IMR-90 (cell line): ENCODE results near the gene B4GALNT3. TPM values are rescaled to one million over a fixed set of nuclear protein-coding genes. Genes with fewer than 3 reads are reported as not detected.

ENCODE experiments used
- ATAC-seq: fragments of 200-7000 bp; cut with Tn5 transposase; 2 replicates; pipeline ENCODE4 v1.9.1; 2020; ENCODE audit warnings: low read depth, mild to moderate bottlenecking, moderate library complexity
- BruUV-seq: library from RNA; stranded (reverse); fragments of 400-500 nt; replicated peaks from 2 replicates; lab custom pipeline; 2021; lab: Mats Ljungman, UMichigan
- CTCF ChIA-PET: fragments of 300-600 bp; formaldehyde crosslinking; extraction: SDS; loops from one replicate; lab custom pipeline; 2021; ENCODE audit warnings: antibody characterized with exemption; lab: Yijun Ruan, JAX
- POLR2A ChIA-PET: fragments of 300-600 bp; sonication (Branson Sonifier 250); formaldehyde crosslinking; loops from one replicate; lab custom pipeline; 2022; ENCODE audit warnings: antibody characterized with exemption; ENCODE audit not compliant: unreplicated experiment; lab: Charles Lee
- DNase-seq: peaks from one replicate; pipeline ENCODE4 v3.0.0; 2013
- H2AFZ ChIP-seq: replicated peaks from 2 replicates; pipeline ENCODE3; 2013; ENCODE audit warnings: low read length, mild to moderate bottlenecking; ENCODE audit not compliant: poor library complexity
- H2AK5ac ChIP-seq: 2 replicates; pipeline ENCODE4 v1.6.1; 2013; ENCODE audit warnings: low read depth, low read length, inconsistent platforms
- H2AK9ac ChIP-seq: replicated peaks from 2 replicates; pipeline ENCODE3; 2013; ENCODE audit warnings: mild to moderate bottlenecking, low read depth, low read length, moderate library complexity; ENCODE audit not compliant: poor library complexity
- H2BK120ac ChIP-seq: 2 replicates; pipeline ENCODE4 v1.6.1; 2013; ENCODE audit warnings: low read depth, low read length, inconsistent platforms
- H2BK15ac ChIP-seq: 3 replicates; pipeline ENCODE4 v1.6.1; 2013; ENCODE audit warnings: low read depth, low read length, inconsistent platforms
- H2BK20ac ChIP-seq: 2 replicates; pipeline ENCODE4 v1.6.1; 2013; ENCODE audit warnings: low read depth, mild to moderate bottlenecking, inconsistent platforms, low read length, moderate library complexity
- H2BK5ac ChIP-seq: 2 replicates; pipeline ENCODE4 v1.6.1; 2013; ENCODE audit warnings: mild to moderate bottlenecking, low read depth, low read length, inconsistent platforms; ENCODE audit not compliant: poor library complexity, severe bottlenecking
- H3K14ac ChIP-seq: replicated peaks from 2 replicates; pipeline ENCODE4 v1.6.1; 2013; ENCODE audit warnings: low read depth, low read length, inconsistent platforms
- H3K18ac ChIP-seq: 2 replicates; pipeline ENCODE4 v1.6.1; 2013; ENCODE audit warnings: low read depth, low read length, control low read depth
- H3K23ac ChIP-seq: 2 replicates; pipeline ENCODE4 v1.6.1; 2013; ENCODE audit warnings: low read depth, low read length, inconsistent platforms
- H3K27ac ChIP-seq: 2 replicates; pipeline ENCODE4 v1.5.1; 2013; ENCODE audit warnings: mild to moderate bottlenecking, control low read depth, low read length; ENCODE audit not compliant: insufficient read depth
- H3K27me3 ChIP-seq: 2 replicates; pipeline ENCODE4 v1.6.1; 2013; ENCODE audit warnings: low read length; ENCODE audit not compliant: control insufficient read depth, insufficient read depth
- H3K36me3 ChIP-seq: 2 replicates; pipeline ENCODE4 v1.6.1; 2013; ENCODE audit warnings: low read length, mixed read lengths; ENCODE audit not compliant: control insufficient read depth, insufficient read depth
- H3K4ac ChIP-seq: 2 replicates; pipeline ENCODE4 v1.6.1; 2013; ENCODE audit warnings: low read depth, low read length, inconsistent platforms
- H3K4me1 ChIP-seq: 2 replicates; pipeline ENCODE4 v1.6.1; 2013; ENCODE audit warnings: low read length, mixed read lengths; ENCODE audit not compliant: control insufficient read depth, insufficient read depth
- H3K4me2 ChIP-seq: 2 replicates; pipeline ENCODE4 v1.6.1; 2013; ENCODE audit warnings: low read depth, mild to moderate bottlenecking, control low read depth, low read length, moderate library complexity
- H3K4me3 ChIP-seq: 2 replicates; pipeline ENCODE4 v1.5.1; 2013; ENCODE audit warnings: low read depth, mild to moderate bottlenecking, control low read depth, low read length, moderate library complexity; ENCODE audit not compliant: insufficient read depth
- H3K56ac ChIP-seq: 2 replicates; pipeline ENCODE4 v1.6.1; 2013; ENCODE audit warnings: low read length, inconsistent platforms; ENCODE audit not compliant: insufficient read depth; ENCODE audit errors: extremely low read depth
- H3K79me1 ChIP-seq, 2 experiments: 2 replicates each; pipeline ENCODE4 v1.6.1; 2013; ENCODE audit warnings: low read length in 2 of 2, inconsistent platforms in 1 of 2, low read depth in 1 of 2
- H3K9ac ChIP-seq: 2 replicates; pipeline ENCODE4 v1.6.1; 2013; ENCODE audit warnings: low read depth, low read length, control low read depth
- H3K9me1 ChIP-seq: 2 replicates; pipeline ENCODE4 v1.6.1; 2013; ENCODE audit warnings: low read length, inconsistent platforms; ENCODE audit not compliant: insufficient read depth
- H3K9me3 ChIP-seq: 2 replicates; pipeline ENCODE4 v1.6.1; 2013; ENCODE audit warnings: low read length; ENCODE audit not compliant: control insufficient read depth, insufficient read depth
- H4K20me1 ChIP-seq: 2 replicates; pipeline ENCODE4 v1.6.1; 2013; ENCODE audit warnings: low read length, inconsistent platforms; ENCODE audit not compliant: insufficient read depth
- H4K5ac ChIP-seq: 2 replicates; pipeline ENCODE4 v1.6.1; 2013; ENCODE audit warnings: mild to moderate bottlenecking, low read depth, low read length, control low read depth
- H4K8ac ChIP-seq, 2 experiments: 2 replicates each; pipeline ENCODE4 v1.6.1; 2013; ENCODE audit warnings: low read depth in 2 of 2, low read length in 2 of 2, control low read depth in 1 of 2, inconsistent platforms in 1 of 2
- H4K91ac ChIP-seq: 2 replicates; pipeline ENCODE4 v1.6.1; 2013; ENCODE audit warnings: low read depth, low read length, inconsistent platforms; ENCODE audit not compliant: insufficient read depth
- CEBPB ChIP-seq: IDR thresholded peaks from 2 replicates; pipeline ENCODE4 v1.6.1; 2012; ENCODE audit warnings: low read depth, low read length, improper control_type of control experiment
- MAFK ChIP-seq: IDR thresholded peaks from 2 replicates; pipeline ENCODE4 v1.6.1; 2012; ENCODE audit warnings: low read depth, low read length, improper control_type of control experiment
- MAZ ChIP-seq: IDR thresholded peaks from 2 replicates; pipeline ENCODE4 v1.6.1; 2012; ENCODE audit warnings: low read depth, mild to moderate bottlenecking, low read length, improper control_type of control experiment, moderate library complexity, borderline replicate concordance
- MXI1 ChIP-seq: IDR thresholded peaks from 2 replicates; pipeline ENCODE4 v1.6.1; 2012; ENCODE audit warnings: low read depth, mild to moderate bottlenecking, low read length, moderate library complexity, borderline replicate concordance
- NFE2L2 ChIP-seq: fragments of 150-350 bp; IDR thresholded peaks from 2 replicates; pipeline ENCODE4 v1.6.1; 2016; ENCODE audit warnings: low read depth, mild to moderate bottlenecking, low read length
- POLR2A ChIP-seq: IDR thresholded peaks from 2 replicates; pipeline ENCODE4 v1.6.1; 2012; ENCODE audit warnings: mild to moderate bottlenecking, low read depth, low read length
- RCOR1 ChIP-seq: IDR thresholded peaks from 2 replicates; pipeline ENCODE4 v1.6.1; 2012; ENCODE audit warnings: mild to moderate bottlenecking, low read length, improper control_type of control experiment; ENCODE audit not compliant: insufficient replicate concordance
- SMC3 ChIP-seq: fragments of 150-350 bp; IDR thresholded peaks from 2 replicates; pipeline ENCODE4 v1.6.1; 2016; ENCODE audit warnings: low read depth, mild to moderate bottlenecking, antibody characterized with exemption, low read length, moderate library complexity
- USF2 ChIP-seq: fragments of 150-350 bp; IDR thresholded peaks from 2 replicates; pipeline ENCODE4 v1.6.1; 2017; ENCODE audit warnings: mild to moderate bottlenecking, antibody characterized with exemption, low read length, low read depth
- WGBS, 2 experiments: methylation state at CpG; one replicate each; pipeline versions ENCODE4 v1.1.5 to v1.1.7; 2013; ENCODE audit warnings: missing lambda C conversion rate in 2 of 2; ENCODE audit not compliant: insufficient read length in 1 of 2; ENCODE audit errors: extremely low coverage in 2 of 2; 5-methylcytosine and 5-hydroxymethylcytosine counted together
- dilution Hi-C: fragments of 300-500 bp; cut with HindIII; formaldehyde crosslinking; loops from one replicate; pipeline ENCODE4 v1.14.3; 2018; ENCODE audit warnings: low sequenced_read_pairs; ENCODE audit not compliant: unreplicated experiment
- in situ Hi-C: fragments of 300-500 bp; cut with MboI; formaldehyde crosslinking; loops from 3 replicates; pipeline ENCODE4 v1.14.3; 2019; ENCODE audit warnings: low sequenced_read_pairs, inconsistent platforms, mixed read lengths
- intact Hi-C: fragments of 100-400 bp; cut with micrococcal nuclease; formaldehyde crosslinking; loops from 2 replicates; pipeline ENCODE4 v1.10.0; 2022
- polyA plus RNA-seq, 3 experiments: library from polyadenylated mRNA; depleted of rRNA; stranded (reverse); fragments of >200 nt; gene quantifications; 2 replicates each; pipeline ENCODE4 v1.2.3, GENCODE V29; 2012; ENCODE audit warnings: low replicate concordance in 1 of 3
- total RNA-seq: library from RNA; depleted of rRNA; stranded (reverse); fragments of >200 nt; gene quantifications from 2 replicates; pipeline ENCODE4 v1.2.3, GENCODE V29; 2012

The B4GALNT3 gene
- total and polyA plus RNA-seq, 2 of the 4 experiments (the other 2 are of a cell fraction), result not detected

DNA sequence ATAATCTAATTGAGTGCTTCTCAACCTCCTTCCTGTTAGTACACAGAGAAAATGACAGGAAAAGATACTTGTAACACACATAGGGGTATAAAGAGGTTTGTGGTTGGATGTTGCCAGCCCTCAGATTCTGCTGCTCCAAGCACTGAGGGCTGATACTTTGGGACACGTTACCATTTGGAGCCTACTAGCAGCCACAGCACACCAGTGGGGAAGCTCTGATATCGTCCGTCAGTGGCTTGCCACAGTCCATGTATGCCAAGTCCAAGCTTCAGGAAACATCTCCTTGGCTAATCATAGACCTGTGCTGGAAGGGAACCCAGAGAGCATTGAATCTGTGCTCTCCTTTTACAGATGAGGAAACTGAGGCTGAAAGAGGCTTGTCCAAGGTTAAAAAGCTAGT, 22.3 kb downstream of the B4GALNT3 start:
- no peak overlapping the region for H4K5ac ChIP-seq
- H2AK5ac ChIP-seq, result no peak overlapping the region
- in situ Hi-C loops (no loop called here), intact Hi-C loops (no loop called here), dilution Hi-C loops (no loop called here)
- H2BK5ac ChIP-seq, result no peak overlapping the region
- H3K79me1 ChIP-seq, result no peaks in the 10 kb centered on the region
- H3K27ac ChIP-seq, result no peak overlapping the region
- no peak overlapping the region for H4K91ac ChIP-seq
- H2AK9ac ChIP-seq, result no peak overlapping the region
- H3K14ac ChIP-seq, result no peak overlapping the region
- H3K56ac ChIP-seq, result no peak overlapping the region
- H3K4me3 ChIP-seq, result no peak overlapping the region
- H2BK120ac ChIP-seq, result no peak overlapping the region
- H3K23ac ChIP-seq, result no peak overlapping the region
- TF ChIP-seq CEBPB, result no peak
- TF ChIP-seq USF2, result no peak
- no peak for TF ChIP-seq NFE2L2
- no peak for TF ChIP-seq MAZ
- TF ChIP-seq MXI1, result no peak
- TF ChIP-seq POLR2A, result no peak
- no peak for TF ChIP-seq RCOR1
- TF ChIP-seq MAFK, result no peak
- no peak for TF ChIP-seq SMC3
- no peak overlapping the region for H3K4me2 ChIP-seq
- no peaks in the 10 kb centered on the region for H3K9me1 ChIP-seq
- POLR2A ChIA-PET, result no interaction called here
- no peak overlapping the region for H2BK15ac ChIP-seq
- CTCF ChIA-PET, result no interaction called here
- DNase-seq, result no peak
- no TSS peak for BruUV-seq
- no peak overlapping the region for H2AFZ ChIP-seq
- H4K8ac ChIP-seq, result no peak overlapping the region
- H4K20me1 ChIP-seq, result no peaks in the 10 kb centered on the region
- WGBS, 2 experiments, result 100% methylated on average over 2 of the region's 3 CpGs; no CpG with 5 or more reads in 1 of the 2 experiments
- H3K9me3 ChIP-seq, result no peaks in the 10 kb centered on the region
- no peaks in the 10 kb centered on the region; the same call in 1 of the 2 replicates for H3K4me1 ChIP-seq
- no peaks in the 10 kb centered on the region for H3K36me3 ChIP-seq
- H3K18ac ChIP-seq, result no peak overlapping the region
- H3K4ac ChIP-seq, result no peak overlapping the region
- peaks cover 71% of the 10 kb centered on the region for H3K27me3 ChIP-seq
- ATAC-seq, result no peak
- H2BK20ac ChIP-seq, result no peak overlapping the region
- H3K9ac ChIP-seq, result no peak overlapping the region
